Measurements from ENCODE around the gene ZNF532.

Gene ZNF532

GRCh38 chr18:58966704-58967103, 102.0 kb downstream of the ZNF532 start:
- no peak for ATAC-seq
- TF ChIP-seq ZNF565 (CRISPR knock-in tag; conservative IDR thresholded peaks at IDR 0.05; ENCODE audit: low read depth): no peak
- TF ChIP-seq PATZ1 (CRISPR knock-in tag; IDR thresholded peaks at IDR 0.05; ENCODE audit: borderline replicate concordance): no peak
- no peak for TF ChIP-seq CSRNP3 (CRISPR knock-in tag; IDR thresholded peaks at IDR 0.05)
- no peak for TF ChIP-seq ZFP30 (CRISPR knock-in tag; IDR thresholded peaks at IDR 0.05)
- no peak for TF ChIP-seq CREB5 (CRISPR knock-in tag; IDR thresholded peaks at IDR 0.05; ENCODE audit: low read depth)
- TF ChIP-seq OSR1 (CRISPR knock-in tag; IDR thresholded peaks at IDR 0.05): no peak
- TF ChIP-seq POU6F1 (CRISPR knock-in tag; IDR thresholded peaks at IDR 0.05; ENCODE audit: borderline replicate concordance, low read depth): no peak
- no peak for TF ChIP-seq RARB (CRISPR knock-in tag; IDR thresholded peaks at IDR 0.05)
- TF ChIP-seq BACH2 (CRISPR knock-in tag; IDR thresholded peaks at IDR 0.05; ENCODE audit: borderline replicate concordance): no peak
- TF ChIP-seq PPARA (CRISPR knock-in tag; IDR thresholded peaks at IDR 0.05; ENCODE audit: borderline replicate concordance): no peak
- TF ChIP-seq CSDC2 (CRISPR knock-in tag; IDR thresholded peaks at IDR 0.05): no peak
- TF ChIP-seq TOX (CRISPR knock-in tag; IDR thresholded peaks at IDR 0.05; ENCODE audit: borderline replicate concordance): no peak
- TF ChIP-seq ZNF70 (CRISPR knock-in tag; IDR thresholded peaks at IDR 0.05): no peak
- no peak for TF ChIP-seq ISL1 (CRISPR knock-in tag; IDR thresholded peaks at IDR 0.05)

- no peak for ATAC-seq
- no peak for TF ChIP-seq ZNF70 (CRISPR knock-in tag; IDR thresholded peaks at IDR 0.05)
Observed at GRCh38 chr18:58967751-58968254, 103.1 kb downstream of the ZNF532 start.

- TF ChIP-seq ZFP3 (CRISPR knock-in tag; IDR thresholded peaks at IDR 0.05): no peak
- TF ChIP-seq CSDC2 (CRISPR knock-in tag; IDR thresholded peaks at IDR 0.05): no peak
- TF ChIP-seq BACH2 (CRISPR knock-in tag; IDR thresholded peaks at IDR 0.05; ENCODE audit: borderline replicate concordance): no peak
- no peak for ATAC-seq
Observed at GRCh38 chr18:58970943-58971790, 106.5 kb downstream of the ZNF532 start.

- no peak for ATAC-seq
- TF ChIP-seq ISL1 (CRISPR knock-in tag; IDR thresholded peaks at IDR 0.05) (no peak), ZNF565 (CRISPR knock-in tag; conservative IDR thresholded peaks at IDR 0.05; ENCODE audit: low read depth) (no peak), RARB (CRISPR knock-in tag; IDR thresholded peaks at IDR 0.05) (no peak), BACH2 (CRISPR knock-in tag; IDR thresholded peaks at IDR 0.05; ENCODE audit: borderline replicate concordance) (no peak), GLIS3 (CRISPR knock-in tag; IDR thresholded peaks at IDR 0.05) (no peak), CSDC2 (CRISPR knock-in tag; IDR thresholded peaks at IDR 0.05) (no peak), ZFP3 (CRISPR knock-in tag; IDR thresholded peaks at IDR 0.05) (no peak), ZNF8 (CRISPR knock-in tag; IDR thresholded peaks at IDR 0.05) (no peak), OSR1 (CRISPR knock-in tag; IDR thresholded peaks at IDR 0.05) (no peak), SNAI2 (CRISPR knock-in tag; IDR thresholded peaks at IDR 0.05) (no peak), ZFP30 (CRISPR knock-in tag; IDR thresholded peaks at IDR 0.05) (no peak)
Observed at GRCh38 chr18:58975296-58975695, 110.6 kb downstream of the ZNF532 start.

- no peak for TF ChIP-seq ZFP30 (CRISPR knock-in tag; IDR thresholded peaks at IDR 0.05)
- TF ChIP-seq ARNTL (CRISPR knock-in tag; IDR thresholded peaks at IDR 0.05; ENCODE audit: borderline replicate concordance, low read depth): no peak
- TF ChIP-seq GLIS3 (CRISPR knock-in tag; IDR thresholded peaks at IDR 0.05): no peak
- TF ChIP-seq CSDC2 (CRISPR knock-in tag; IDR thresholded peaks at IDR 0.05): no peak
- TF ChIP-seq CREB5 (CRISPR knock-in tag; IDR thresholded peaks at IDR 0.05; ENCODE audit: low read depth): no peak
- TF ChIP-seq ZNF8 (CRISPR knock-in tag; IDR thresholded peaks at IDR 0.05): no peak
- TF ChIP-seq SNAI2 (CRISPR knock-in tag; IDR thresholded peaks at IDR 0.05): no peak
- no peak for TF ChIP-seq ISL1 (CRISPR knock-in tag; IDR thresholded peaks at IDR 0.05)
- no peak for ATAC-seq
Observed at GRCh38 chr18:58975781-58976180, 111.1 kb downstream of the ZNF532 start.

Measured in SK-N-SH treated with all-trans-retinoic acid at 6 μM for 48 hours (cell line).